IMR-90 (cell line): ENCODE data around the gene TRIM44. TPM values are rescaled to one million over a fixed set of nuclear protein-coding genes. Genes with fewer than 3 reads are reported as not detected.
"Not testable (repeated sequence)": the region's sequence is repeated elsewhere in the genome, so short reads cannot be mapped to it uniquely, and the experiment has no call there.

ENCODE experiments used
- ATAC-seq: fragments of 200-7000 bp; cut with Tn5 transposase; 2 replicates; pipeline ENCODE4 v1.9.1; 2020; ENCODE audit warnings: low read depth, mild to moderate bottlenecking, moderate library complexity
- BruUV-seq: library from RNA; stranded (reverse); fragments of 400-500 nt; replicated peaks from 2 replicates; lab custom pipeline; 2021; lab: Mats Ljungman, UMichigan
- CTCF ChIA-PET: fragments of 300-600 bp; formaldehyde crosslinking; extraction: SDS; loops from one replicate; lab custom pipeline; 2021; ENCODE audit warnings: antibody characterized with exemption; lab: Yijun Ruan, JAX
- POLR2A ChIA-PET: fragments of 300-600 bp; sonication (Branson Sonifier 250); formaldehyde crosslinking; loops from one replicate; lab custom pipeline; 2022; ENCODE audit warnings: antibody characterized with exemption; ENCODE audit not compliant: unreplicated experiment; lab: Charles Lee
- DNase-seq: peaks from one replicate; pipeline ENCODE4 v3.0.0; 2013
- H2AFZ ChIP-seq: replicated peaks from 2 replicates; pipeline ENCODE3; 2013; ENCODE audit warnings: low read length, mild to moderate bottlenecking; ENCODE audit not compliant: poor library complexity
- H2AK5ac ChIP-seq: 2 replicates; pipeline ENCODE4 v1.6.1; 2013; ENCODE audit warnings: low read depth, low read length, inconsistent platforms
- H2AK9ac ChIP-seq: replicated peaks from 2 replicates; pipeline ENCODE3; 2013; ENCODE audit warnings: mild to moderate bottlenecking, low read depth, low read length, moderate library complexity; ENCODE audit not compliant: poor library complexity
- H2BK120ac ChIP-seq: 2 replicates; pipeline ENCODE4 v1.6.1; 2013; ENCODE audit warnings: low read depth, low read length, inconsistent platforms
- H2BK15ac ChIP-seq: 3 replicates; pipeline ENCODE4 v1.6.1; 2013; ENCODE audit warnings: low read depth, low read length, inconsistent platforms
- H2BK20ac ChIP-seq: 2 replicates; pipeline ENCODE4 v1.6.1; 2013; ENCODE audit warnings: low read depth, mild to moderate bottlenecking, inconsistent platforms, low read length, moderate library complexity
- H2BK5ac ChIP-seq: 2 replicates; pipeline ENCODE4 v1.6.1; 2013; ENCODE audit warnings: mild to moderate bottlenecking, low read depth, low read length, inconsistent platforms; ENCODE audit not compliant: poor library complexity, severe bottlenecking
- H3K14ac ChIP-seq: replicated peaks from 2 replicates; pipeline ENCODE4 v1.6.1; 2013; ENCODE audit warnings: low read depth, low read length, inconsistent platforms
- H3K18ac ChIP-seq: 2 replicates; pipeline ENCODE4 v1.6.1; 2013; ENCODE audit warnings: low read depth, low read length, control low read depth
- H3K23ac ChIP-seq: 2 replicates; pipeline ENCODE4 v1.6.1; 2013; ENCODE audit warnings: low read depth, low read length, inconsistent platforms
- H3K27ac ChIP-seq: 2 replicates; pipeline ENCODE4 v1.5.1; 2013; ENCODE audit warnings: mild to moderate bottlenecking, control low read depth, low read length; ENCODE audit not compliant: insufficient read depth
- H3K27me3 ChIP-seq: 2 replicates; pipeline ENCODE4 v1.6.1; 2013; ENCODE audit warnings: low read length; ENCODE audit not compliant: control insufficient read depth, insufficient read depth
- H3K36me3 ChIP-seq: 2 replicates; pipeline ENCODE4 v1.6.1; 2013; ENCODE audit warnings: low read length, mixed read lengths; ENCODE audit not compliant: control insufficient read depth, insufficient read depth
- H3K4ac ChIP-seq: 2 replicates; pipeline ENCODE4 v1.6.1; 2013; ENCODE audit warnings: low read depth, low read length, inconsistent platforms
- H3K4me1 ChIP-seq: 2 replicates; pipeline ENCODE4 v1.6.1; 2013; ENCODE audit warnings: low read length, mixed read lengths; ENCODE audit not compliant: control insufficient read depth, insufficient read depth
- H3K4me2 ChIP-seq: 2 replicates; pipeline ENCODE4 v1.6.1; 2013; ENCODE audit warnings: low read depth, mild to moderate bottlenecking, control low read depth, low read length, moderate library complexity
- H3K4me3 ChIP-seq: 2 replicates; pipeline ENCODE4 v1.5.1; 2013; ENCODE audit warnings: low read depth, mild to moderate bottlenecking, control low read depth, low read length, moderate library complexity; ENCODE audit not compliant: insufficient read depth
- H3K56ac ChIP-seq: 2 replicates; pipeline ENCODE4 v1.6.1; 2013; ENCODE audit warnings: low read length, inconsistent platforms; ENCODE audit not compliant: insufficient read depth; ENCODE audit errors: extremely low read depth
- H3K79me1 ChIP-seq, 2 experiments: 2 replicates each; pipeline ENCODE4 v1.6.1; 2013; ENCODE audit warnings: low read length in 2 of 2, inconsistent platforms in 1 of 2, low read depth in 1 of 2
- H3K9ac ChIP-seq: 2 replicates; pipeline ENCODE4 v1.6.1; 2013; ENCODE audit warnings: low read depth, low read length, control low read depth
- H3K9me1 ChIP-seq: 2 replicates; pipeline ENCODE4 v1.6.1; 2013; ENCODE audit warnings: low read length, inconsistent platforms; ENCODE audit not compliant: insufficient read depth
- H3K9me3 ChIP-seq: 2 replicates; pipeline ENCODE4 v1.6.1; 2013; ENCODE audit warnings: low read length; ENCODE audit not compliant: control insufficient read depth, insufficient read depth
- H4K20me1 ChIP-seq: 2 replicates; pipeline ENCODE4 v1.6.1; 2013; ENCODE audit warnings: low read length, inconsistent platforms; ENCODE audit not compliant: insufficient read depth
- H4K5ac ChIP-seq: 2 replicates; pipeline ENCODE4 v1.6.1; 2013; ENCODE audit warnings: mild to moderate bottlenecking, low read depth, low read length, control low read depth
- H4K8ac ChIP-seq, 2 experiments: 2 replicates each; pipeline ENCODE4 v1.6.1; 2013; ENCODE audit warnings: low read depth in 2 of 2, low read length in 2 of 2, control low read depth in 1 of 2, inconsistent platforms in 1 of 2
- H4K91ac ChIP-seq: 2 replicates; pipeline ENCODE4 v1.6.1; 2013; ENCODE audit warnings: low read depth, low read length, inconsistent platforms; ENCODE audit not compliant: insufficient read depth
- WGBS, 2 experiments: methylation state at CpG; one replicate each; pipeline versions ENCODE4 v1.1.5 to v1.1.7; 2013; ENCODE audit warnings: missing lambda C conversion rate in 2 of 2; ENCODE audit not compliant: insufficient read length in 1 of 2; ENCODE audit errors: extremely low coverage in 2 of 2; 5-methylcytosine and 5-hydroxymethylcytosine counted together
- dilution Hi-C: fragments of 300-500 bp; cut with HindIII; formaldehyde crosslinking; loops from one replicate; pipeline ENCODE4 v1.14.3; 2018; ENCODE audit warnings: low sequenced_read_pairs; ENCODE audit not compliant: unreplicated experiment
- in situ Hi-C: fragments of 300-500 bp; cut with MboI; formaldehyde crosslinking; loops from 3 replicates; pipeline ENCODE4 v1.14.3; 2019; ENCODE audit warnings: low sequenced_read_pairs, inconsistent platforms, mixed read lengths
- intact Hi-C: fragments of 100-400 bp; cut with micrococcal nuclease; formaldehyde crosslinking; loops from 2 replicates; pipeline ENCODE4 v1.10.0; 2022
- polyA plus RNA-seq, 3 experiments: library from polyadenylated mRNA; depleted of rRNA; stranded (reverse); fragments of >200 nt; gene quantifications; 2 replicates each; pipeline ENCODE4 v1.2.3, GENCODE V29; 2012; ENCODE audit warnings: low replicate concordance in 1 of 3
- total RNA-seq: library from RNA; depleted of rRNA; stranded (reverse); fragments of >200 nt; gene quantifications from 2 replicates; pipeline ENCODE4 v1.2.3, GENCODE V29; 2012

Gene TRIM44
- total and polyA plus RNA-seq, 2 of the 4 experiments (the other 2 are of a cell fraction), result 50.7 to 104 TPM

GRCh38 chr11:35777241-35777640 lies 114.7 kb downstream of the TRIM44 start:
- ATAC-seq, H2BK20ac ChIP-seq, H3K9me1 ChIP-seq, H3K4me2 ChIP-seq, H4K5ac ChIP-seq, in situ Hi-C loops, H2BK5ac ChIP-seq, H3K18ac ChIP-seq, H2BK15ac ChIP-seq, H2AFZ ChIP-seq, H4K20me1 ChIP-seq, H3K4ac ChIP-seq, DNase-seq, POLR2A ChIA-PET, H3K23ac ChIP-seq, H4K91ac ChIP-seq, H3K27me3 ChIP-seq, H3K4me1 ChIP-seq, H3K9me3 ChIP-seq, H3K27ac ChIP-seq, H2AK9ac ChIP-seq, H3K56ac ChIP-seq, H3K36me3 ChIP-seq, H3K14ac ChIP-seq, H3K9ac ChIP-seq, H3K4me3 ChIP-seq, H2AK5ac ChIP-seq, H4K8ac ChIP-seq, dilution Hi-C loops, intact Hi-C loops, H2BK120ac ChIP-seq, CTCF ChIA-PET, BruUV-seq: not testable (repeated sequence)
- no CpG with 5 or more reads among the region's 3 CpGs for WGBS, 2 experiments
- peaks cover 15 to 31% of the 10 kb centered on the region in 2 experiments for H3K79me1 ChIP-seq

GRCh38 chr11:35778943-35779342 lies 116.4 kb downstream of the TRIM44 start:
- H3K4me1 ChIP-seq, H2BK5ac ChIP-seq, H2BK20ac ChIP-seq, POLR2A ChIA-PET, H3K9me3 ChIP-seq, H4K91ac ChIP-seq, CTCF ChIA-PET, H2BK15ac ChIP-seq, H3K9me1 ChIP-seq, intact Hi-C loops, H3K4me2 ChIP-seq, H3K36me3 ChIP-seq, H3K18ac ChIP-seq, H4K8ac ChIP-seq, ATAC-seq, H3K23ac ChIP-seq, H3K27me3 ChIP-seq, BruUV-seq, DNase-seq, dilution Hi-C loops, H2AFZ ChIP-seq, H4K5ac ChIP-seq, H2AK5ac ChIP-seq, H3K27ac ChIP-seq, H3K9ac ChIP-seq, H2BK120ac ChIP-seq, H2AK9ac ChIP-seq, H3K4me3 ChIP-seq, H3K4ac ChIP-seq, in situ Hi-C loops, H3K56ac ChIP-seq, H3K14ac ChIP-seq: not testable (repeated sequence)
- peaks cover 25 to 39% of the 10 kb centered on the region in 2 experiments for H3K79me1 ChIP-seq
- WGBS, 2 experiments, result 95% methylated on average over 3 of the region's 8 CpGs; no CpG with 5 or more reads in 1 of the 2 experiments
- peaks cover 18% of the 10 kb centered on the region for H4K20me1 ChIP-seq
